Peyer's patch (tissue), 4 donors: ENCODE measurements around the gene KMT2A.

Experiments
- POLR2A ChIP-seq, 2 donors: fragments of 450-650 bp; IDR thresholded peaks; one replicate each; pipeline ENCODE4 v1.5.1; 2017; ENCODE audit warnings: antibody characterized with exemption in 2 of 2, mild to moderate bottlenecking in 2 of 2, moderate library complexity in 2 of 2
- TF ChIP-seq, protein P1 (sequence below), 6 experiments: fragments of 450-650 bp in 4 of 6; fragments of 200-600 bp in 2 of 6; sonication (generic) in 1 of 6; IDR thresholded peaks; one replicate each; pipeline ENCODE4 v1.5.1; 2017 to 2019; ENCODE audit warnings: antibody characterized with exemption in 6 of 6, mild to moderate bottlenecking in 3 of 6, moderate library complexity in 1 of 6

DNA sequence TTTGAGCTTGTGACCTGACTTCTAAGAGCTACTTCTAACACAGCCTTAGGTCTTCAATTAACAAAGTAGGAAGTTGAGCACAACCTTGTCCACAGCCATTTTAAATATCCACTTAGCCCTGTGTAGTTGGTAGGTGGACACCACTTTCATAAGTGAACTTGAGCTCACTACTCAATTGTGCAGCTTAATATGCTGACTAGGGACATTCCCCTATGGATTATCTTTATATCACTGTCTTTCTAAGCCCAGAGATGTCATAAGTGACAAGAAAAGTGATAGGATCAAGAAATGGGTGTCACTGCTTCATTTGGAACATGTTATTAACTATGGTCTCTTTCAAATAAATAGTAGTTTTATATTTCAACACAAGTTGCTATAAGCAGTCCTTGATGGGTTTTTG lies 38.8 kb upstream of the KMT2A start:
- TF ChIP-seq, protein P1, sequence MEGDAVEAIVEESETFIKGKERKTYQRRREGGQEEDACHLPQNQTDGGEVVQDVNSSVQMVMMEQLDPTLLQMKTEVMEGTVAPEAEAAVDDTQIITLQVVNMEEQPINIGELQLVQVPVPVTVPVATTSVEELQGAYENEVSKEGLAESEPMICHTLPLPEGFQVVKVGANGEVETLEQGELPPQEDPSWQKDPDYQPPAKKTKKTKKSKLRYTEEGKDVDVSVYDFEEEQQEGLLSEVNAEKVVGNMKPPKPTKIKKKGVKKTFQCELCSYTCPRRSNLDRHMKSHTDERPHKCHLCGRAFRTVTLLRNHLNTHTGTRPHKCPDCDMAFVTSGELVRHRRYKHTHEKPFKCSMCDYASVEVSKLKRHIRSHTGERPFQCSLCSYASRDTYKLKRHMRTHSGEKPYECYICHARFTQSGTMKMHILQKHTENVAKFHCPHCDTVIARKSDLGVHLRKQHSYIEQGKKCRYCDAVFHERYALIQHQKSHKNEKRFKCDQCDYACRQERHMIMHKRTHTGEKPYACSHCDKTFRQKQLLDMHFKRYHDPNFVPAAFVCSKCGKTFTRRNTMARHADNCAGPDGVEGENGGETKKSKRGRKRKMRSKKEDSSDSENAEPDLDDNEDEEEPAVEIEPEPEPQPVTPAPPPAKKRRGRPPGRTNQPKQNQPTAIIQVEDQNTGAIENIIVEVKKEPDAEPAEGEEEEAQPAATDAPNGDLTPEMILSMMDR (IDR thresholded peaks at IDR 0.05), result no peak
- no peak for TF ChIP-seq POLR2A (IDR thresholded peaks at IDR 0.05)
